GOT3 (cell line): Measurements from ENCODE around the gene CHIC2.

Experiments used
- DNase-seq: peaks from one replicate; lab custom pipeline; 2025; ENCODE audit warnings: mixed read lengths; lab: John Stamatoyannopoulos, UW

Gene CHIC2

GRCh38 chr4:54006755-54007154, 57.6 kb downstream of the CHIC2 start:
- no peak for DNase-seq

- DNase-seq = no peak
Measured at GRCh38 chr4:54005475-54005874, 58.9 kb downstream of the CHIC2 start.

DNA sequence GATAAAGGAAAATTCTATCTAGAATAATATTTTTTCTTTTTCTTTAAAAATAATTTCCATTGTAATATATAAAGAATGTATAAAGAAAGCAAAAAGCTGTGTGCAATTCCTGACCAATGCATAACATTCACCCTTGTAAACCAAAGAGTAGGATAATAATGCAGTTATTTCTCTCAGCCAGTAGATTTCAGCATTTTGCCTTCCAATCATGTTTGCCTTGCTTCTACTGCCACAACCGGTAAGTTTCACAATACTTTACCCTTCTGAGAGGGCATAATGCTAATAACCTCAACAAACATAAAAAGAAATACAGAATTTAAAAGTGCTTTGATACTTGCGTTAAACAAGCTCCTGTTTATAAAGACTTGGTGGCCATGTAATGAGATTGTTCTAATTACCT, 59.9 kb downstream of the CHIC2 start:
- no peak for DNase-seq

DNA sequence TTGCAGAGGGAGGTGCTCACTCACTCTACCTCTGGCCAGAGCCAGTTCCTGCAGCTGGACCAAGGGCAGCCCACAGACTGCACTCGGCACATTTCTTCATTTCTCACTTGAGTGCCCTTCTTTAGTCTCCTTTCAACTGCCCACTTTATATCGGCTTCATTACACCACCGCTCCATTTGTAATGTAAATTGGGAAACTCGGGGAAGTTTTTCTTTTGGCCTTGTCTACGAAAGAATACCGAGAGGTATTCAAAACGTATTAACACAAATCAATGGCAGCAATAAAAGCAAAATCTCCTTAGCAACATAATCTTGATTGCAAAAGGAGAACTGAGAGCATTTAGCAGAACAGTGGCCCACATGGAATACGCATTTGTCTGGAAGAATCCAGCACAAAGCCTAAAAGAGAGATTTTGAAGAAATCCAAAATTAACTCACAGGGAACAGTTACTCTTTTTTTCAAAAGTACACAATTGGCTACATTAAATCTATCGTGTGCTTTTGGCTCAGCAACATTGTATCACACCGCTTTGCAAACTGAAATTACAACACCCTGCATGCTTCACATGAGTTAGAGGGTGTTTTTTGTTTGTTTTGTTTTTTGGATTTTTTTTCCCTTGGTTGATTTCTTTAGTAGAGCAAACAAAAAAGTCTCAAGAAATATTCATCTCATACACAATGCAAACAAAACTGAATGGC, 62.6 kb downstream of the CHIC2 start:
- DNase-seq = no peak

GRCh38 chr4:53997898-53998297, 66.5 kb downstream of the CHIC2 start:
- DNase-seq = no peak

GRCh38 chr4:53994382-53995102, 69.9 kb downstream of the CHIC2 start:
- no peak for DNase-seq

- DNase-seq = no peak
Measured at GRCh38 chr4:53992785-53993184, 71.6 kb downstream of the CHIC2 start.

- DNase-seq = no peak
Measured at GRCh38 chr4:53991821-53992220, 72.6 kb downstream of the CHIC2 start.

DNA sequence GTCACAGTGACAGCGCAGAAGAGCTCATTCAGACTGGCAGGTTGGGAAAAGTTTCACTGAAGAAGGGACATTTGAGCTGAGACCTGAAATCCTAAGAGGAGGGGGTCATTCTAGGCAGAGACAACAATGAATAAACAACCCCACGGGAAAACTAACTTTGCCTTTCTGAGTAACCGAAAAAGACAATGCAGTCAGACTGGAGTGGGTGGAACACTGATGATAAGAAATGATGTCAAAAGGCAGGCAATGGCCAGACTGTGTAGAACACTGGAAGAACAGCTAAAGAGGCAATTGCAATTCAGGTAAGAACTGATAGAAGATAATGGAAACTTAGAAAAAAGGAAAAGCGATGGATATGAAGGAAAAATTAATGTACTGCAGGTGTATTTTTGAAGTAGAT, 73.8 kb downstream of the CHIC2 start:
- no peak for DNase-seq

- no peak for DNase-seq
Measured at GRCh38 chr4:53987761-53988171, 76.6 kb downstream of the CHIC2 start.

- no peak for DNase-seq
Measured at GRCh38 chr4:53986062-53986461, 78.3 kb downstream of the CHIC2 start.

- no peak for DNase-seq
Measured at GRCh38 chr4:53981567-53981966, 82.8 kb downstream of the CHIC2 start.

DNA sequence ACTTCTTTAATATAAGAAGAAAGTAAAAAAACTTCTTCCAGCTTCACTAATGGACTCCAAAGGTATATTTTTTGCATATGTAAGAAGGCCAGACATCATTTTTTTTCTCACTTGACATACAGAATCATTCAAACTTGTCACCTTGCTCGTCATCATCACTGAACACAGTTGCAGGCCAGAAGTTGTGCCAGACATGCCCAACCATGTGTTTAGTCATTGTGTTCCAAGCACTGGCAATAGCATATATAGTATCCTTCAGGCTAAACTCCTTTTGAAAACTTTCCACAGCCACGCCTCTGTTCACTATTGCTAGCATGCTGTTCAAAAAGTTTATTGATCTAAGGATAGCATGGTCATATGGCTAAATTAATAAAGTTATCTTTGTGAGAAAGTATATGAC, 83.3 kb downstream of the CHIC2 start:
- DNase-seq = no peak

- no peak for DNase-seq
Measured at GRCh38 chr4:53974561-53974960, 89.8 kb downstream of the CHIC2 start.

- no peak for DNase-seq
Measured at GRCh38 chr4:53967986-53968385, 96.4 kb downstream of the CHIC2 start.

GRCh38 chr4:53963781-53964180, 100.6 kb downstream of the CHIC2 start:
- no peak for DNase-seq

- no peak for DNase-seq
Measured at GRCh38 chr4:53963336-53963735, 101.1 kb downstream of the CHIC2 start.

GRCh38 chr4:53962516-53963225, 101.7 kb downstream of the CHIC2 start:
- DNase-seq = no peak

DNA sequence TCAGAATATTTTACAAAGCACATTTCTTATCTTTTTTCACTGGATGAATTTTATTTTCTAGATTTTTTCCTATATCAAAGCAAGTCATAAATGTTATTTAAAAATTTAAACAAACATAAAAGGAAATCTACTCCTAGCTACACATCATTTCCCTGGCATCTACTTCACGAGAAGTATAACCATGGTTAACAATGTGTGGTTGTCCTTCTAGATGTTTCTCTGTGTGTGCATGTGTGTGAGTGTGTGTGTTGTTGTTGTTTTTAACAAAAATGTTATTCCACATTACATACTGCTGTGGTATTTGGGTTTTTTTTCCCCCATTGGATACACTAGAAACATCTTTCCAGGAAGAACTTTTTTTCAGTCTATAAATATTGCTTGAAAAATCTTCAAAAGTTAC, 103.1 kb downstream of the CHIC2 start:
- no peak for DNase-seq

DNA sequence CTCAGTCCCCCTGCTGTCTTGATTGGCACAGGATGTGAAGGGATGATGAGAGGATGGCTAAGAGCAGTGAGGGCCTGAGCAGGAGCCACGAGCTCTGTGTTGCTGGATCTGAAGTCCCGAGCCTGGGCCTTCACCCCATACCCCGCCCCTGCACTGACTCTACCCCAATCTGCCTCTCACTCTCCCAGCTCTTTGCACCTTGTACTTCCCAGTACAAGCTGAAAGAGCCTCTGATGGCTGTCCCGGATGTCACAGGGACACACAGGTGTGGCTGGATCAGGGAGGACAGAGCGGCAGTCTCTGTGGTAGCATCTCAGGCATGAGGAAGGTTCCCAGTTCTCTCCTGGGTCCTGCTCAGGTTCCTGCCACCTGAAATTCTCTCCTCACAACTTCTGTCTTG, 103.6 kb downstream of the CHIC2 start:
- no peak for DNase-seq
